Measurements from ENCODE around the gene NFIA. TPM values are rescaled to one million over a fixed set of nuclear protein-coding genes. Genes with fewer than 3 reads are reported as not detected.

Gene NFIA
- total RNA-seq, 4 donors from 2014 or later = 27.9 to 79.9 (median 36.7) TPM

- TF ChIP-seq, protein P1, sequence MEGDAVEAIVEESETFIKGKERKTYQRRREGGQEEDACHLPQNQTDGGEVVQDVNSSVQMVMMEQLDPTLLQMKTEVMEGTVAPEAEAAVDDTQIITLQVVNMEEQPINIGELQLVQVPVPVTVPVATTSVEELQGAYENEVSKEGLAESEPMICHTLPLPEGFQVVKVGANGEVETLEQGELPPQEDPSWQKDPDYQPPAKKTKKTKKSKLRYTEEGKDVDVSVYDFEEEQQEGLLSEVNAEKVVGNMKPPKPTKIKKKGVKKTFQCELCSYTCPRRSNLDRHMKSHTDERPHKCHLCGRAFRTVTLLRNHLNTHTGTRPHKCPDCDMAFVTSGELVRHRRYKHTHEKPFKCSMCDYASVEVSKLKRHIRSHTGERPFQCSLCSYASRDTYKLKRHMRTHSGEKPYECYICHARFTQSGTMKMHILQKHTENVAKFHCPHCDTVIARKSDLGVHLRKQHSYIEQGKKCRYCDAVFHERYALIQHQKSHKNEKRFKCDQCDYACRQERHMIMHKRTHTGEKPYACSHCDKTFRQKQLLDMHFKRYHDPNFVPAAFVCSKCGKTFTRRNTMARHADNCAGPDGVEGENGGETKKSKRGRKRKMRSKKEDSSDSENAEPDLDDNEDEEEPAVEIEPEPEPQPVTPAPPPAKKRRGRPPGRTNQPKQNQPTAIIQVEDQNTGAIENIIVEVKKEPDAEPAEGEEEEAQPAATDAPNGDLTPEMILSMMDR (IDR thresholded peaks at IDR 0.05) = no peak
- no peak for TF ChIP-seq POLR2A (IDR thresholded peaks at IDR 0.05)
- Histone ChIP-seq H3K4me3 (no peak overlapping the region), H3K9me3 (no peaks in the 10 kb centered on the region), H3K27ac (peak overlapping the region; percentile 71 to 85 (median 84)), H3K36me3 (no peaks in the 10 kb centered on the region), H3K27me3 (no peaks in the 10 kb centered on the region), H3K4me1 (peaks cover 22 to 87% (median 58%) of the 10 kb centered on the region in 3 donors)
- 16 to 38% methylated on average over 9 of the region's 9 CpGs for WGBS, 2 donors
- intact Hi-C loops (cut with DNase I) = no loop called here
- no peak for DNase-seq
These were observed 59.1 kb downstream of the NFIA start for GRCh38 chr1:61141288-61142042.

DNA sequence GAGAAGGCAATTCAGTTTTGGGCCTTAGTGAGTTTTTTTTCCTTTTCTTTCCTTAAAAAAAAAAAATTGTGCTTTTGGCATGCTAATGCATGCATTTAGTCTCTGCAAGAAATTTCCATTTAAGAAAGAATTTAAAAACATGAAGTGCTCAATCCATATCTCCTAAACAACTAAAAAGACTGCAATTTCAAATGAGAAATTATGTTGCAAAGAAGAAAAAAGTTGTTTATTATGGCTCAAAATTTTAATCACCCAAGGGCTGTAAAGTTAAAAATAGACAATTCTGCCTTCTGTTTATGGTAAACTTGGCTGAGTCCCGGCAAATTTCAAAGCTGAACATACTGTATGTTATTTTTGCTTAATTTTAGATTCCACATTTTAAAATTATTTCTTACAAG, 59.7 kb downstream of the NFIA start:
- Histone ChIP-seq H3K9me3 (no peaks in the 10 kb centered on the region), H3K4me1 (peaks cover 22 to 82% (median 58%) of the 10 kb centered on the region in 3 donors), H3K36me3 (no peaks in the 10 kb centered on the region), H3K27ac (peak overlapping the region; percentile 71 to 85 (median 84)), H3K27me3 (no peaks in the 10 kb centered on the region), H3K4me3 (no peak overlapping the region)
- 15 to 24% methylated on average over 1 of the region's 1 CpG for WGBS, 2 donors
- DNase-seq = no peak
- TF ChIP-seq POLR2A (IDR thresholded peaks at IDR 0.05) = no peak
- TF ChIP-seq, protein P1 (IDR thresholded peaks at IDR 0.05) = no peak
- intact Hi-C loops (cut with DNase I) = no loop called here

GRCh38 chr1:61142726-61143500, 60.6 kb downstream of the NFIA start:
- WGBS, 2 donors = 39 to 49% methylated on average over 10 to 11 of the region's 11 CpGs
- no peak overlapping the region for H3K4me3 ChIP-seq
- no peak for DNase-seq
- no peaks in the 10 kb centered on the region for H3K9me3 ChIP-seq
- no peak for TF ChIP-seq POLR2A (IDR thresholded peaks at IDR 0.05)
- TF ChIP-seq, protein P1 (IDR thresholded peaks at IDR 0.05) = no peak
- H3K27me3 ChIP-seq = no peaks in the 10 kb centered on the region
- intact Hi-C loops (cut with DNase I) = no loop called here
- peaks cover 22 to 86% (median 58%) of the 10 kb centered on the region in 3 donors for H3K4me1 ChIP-seq
- peak overlapping the region; percentile 69 to 85 (median 84) for H3K27ac ChIP-seq
- H3K36me3 ChIP-seq = no peaks in the 10 kb centered on the region

DNA sequence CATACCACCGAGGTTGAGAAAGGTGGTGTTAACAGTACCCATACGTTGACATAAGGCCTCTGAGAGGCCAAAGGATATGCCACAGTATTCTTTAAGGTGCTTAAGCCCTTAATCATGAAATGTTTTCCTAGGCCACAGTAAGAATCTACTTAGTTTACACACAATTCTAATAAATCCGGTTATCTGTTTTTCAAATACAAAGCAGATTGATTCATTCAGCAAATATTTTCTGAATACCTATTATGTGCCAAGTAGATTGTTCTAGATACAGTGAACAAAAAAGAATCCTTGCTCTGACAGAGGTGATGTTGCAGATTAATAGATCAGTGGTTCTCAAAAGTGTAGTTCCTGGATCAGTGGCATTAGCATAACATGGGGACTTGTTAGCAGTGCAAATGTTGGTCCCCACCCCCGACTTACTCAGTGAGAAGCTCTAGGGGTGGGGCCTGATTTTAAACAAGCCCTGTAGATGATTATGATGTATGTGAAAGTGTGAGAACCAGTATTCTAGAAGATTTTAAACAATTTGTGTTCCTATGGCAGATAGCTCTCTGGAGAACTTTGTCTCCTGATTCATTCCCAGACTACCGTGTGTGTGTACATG, 61.6 kb downstream of the NFIA start:
- H3K36me3 ChIP-seq = no peaks in the 10 kb centered on the region
- no peak for TF ChIP-seq POLR2A (IDR thresholded peaks at IDR 0.05)
- TF ChIP-seq, protein P1 (IDR thresholded peaks at IDR 0.05) = no peak
- no peaks in the 10 kb centered on the region for H3K9me3 ChIP-seq
- H3K27ac ChIP-seq = peak overlapping the region; percentile 63 to 85 (median 84)
- intact Hi-C loops (cut with DNase I) = no loop called here
- no peak overlapping the region for H3K4me3 ChIP-seq
- H3K27me3 ChIP-seq = no peaks in the 10 kb centered on the region
- no peak for DNase-seq
- H3K4me1 ChIP-seq = peaks cover 18 to 89% (median 57%) of the 10 kb centered on the region in 3 donors
- 44 to 53% methylated on average over 5 of the region's 5 CpGs for WGBS, 2 donors

All from esophagus squamous epithelium (tissue), 5 donors.